ENCODE results near the gene PCDHGB5.

GRCh38 chr5:141374627-141375026, 23.1 kb upstream of the PCDHGB5 start:
- TF ChIP-seq TARDBP (IDR thresholded peaks at IDR 0.05) = no peak
- no peak for TF ChIP-seq NFRKB (IDR thresholded peaks at IDR 0.05)
- TF ChIP-seq BHLHE40 (IDR thresholded peaks at IDR 0.05; ENCODE audit: borderline replicate concordance) = no peak
